Renal cortical epithelial cell (primary cell): ENCODE measurements around the gene TUBB2B. TPM values are rescaled to one million over a fixed set of nuclear protein-coding genes. Genes with fewer than 3 reads are reported as not detected.
"Not testable (repeated sequence)": the region's sequence is repeated elsewhere in the genome, so short reads cannot be mapped to it uniquely, and the experiment has no call there.

Experiments
- DNase-seq: peaks from one replicate; pipeline ENCODE4 v3.0.0-alpha.2; 2011; ENCODE audit warnings: low read depth
- total RNA-seq: library from RNA; depleted of rRNA; stranded (reverse); fragments of >200 nt; gene quantifications from 2 replicates; pipeline ENCODE4 v1.2.3, GENCODE V29; 2014

TUBB2B gene
- total RNA-seq, 1 donor from 2014 or later, result 21.6 TPM

DNA sequence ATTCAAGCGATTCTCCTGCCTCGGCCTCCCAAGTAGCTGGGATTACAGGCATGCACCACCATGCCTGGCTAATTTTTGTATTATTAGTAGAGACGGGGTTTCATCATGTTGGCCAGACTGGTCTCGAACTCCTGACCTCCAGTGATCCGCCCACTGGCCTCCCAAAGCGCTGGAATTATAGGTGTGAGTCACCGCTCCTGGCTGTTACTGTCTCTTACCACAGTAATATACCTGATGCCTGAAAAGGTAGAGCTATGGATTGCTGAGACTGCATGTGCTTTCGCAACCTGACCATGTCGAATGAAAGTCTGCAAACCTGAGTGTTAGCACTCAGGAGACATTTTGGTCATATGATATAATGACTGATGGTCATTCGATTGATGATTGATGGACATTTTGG is 38.3 kb downstream of the TUBB2B start:
- not testable (repeated sequence) for DNase-seq

DNA sequence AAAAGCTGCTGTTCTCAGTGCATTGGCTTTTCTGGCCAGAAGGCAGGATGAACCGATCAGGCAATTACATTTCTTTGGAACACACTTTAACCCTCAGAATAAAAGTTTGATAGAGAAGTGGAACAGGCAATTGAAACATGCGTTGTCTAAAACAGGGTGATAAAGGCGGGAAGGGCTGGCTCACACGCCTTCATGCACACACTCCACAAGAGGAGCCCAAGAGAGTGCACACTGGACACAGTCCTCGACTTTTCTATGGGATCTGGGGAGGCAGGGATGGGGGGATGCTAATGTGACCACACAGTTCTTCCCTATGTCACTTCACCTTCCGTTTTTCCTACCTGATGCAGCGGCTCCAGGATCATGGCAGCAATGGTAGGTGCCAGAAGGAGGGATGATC is 39.2 kb downstream of the TUBB2B start:
- no peak for DNase-seq

GRCh38 chr6:3186974-3187382 is 40.5 kb downstream of the TUBB2B start:
- no peak for DNase-seq

- no peak for DNase-seq
These were observed 44.4 kb downstream of the TUBB2B start for GRCh38 chr6:3183066-3183465.

DNA sequence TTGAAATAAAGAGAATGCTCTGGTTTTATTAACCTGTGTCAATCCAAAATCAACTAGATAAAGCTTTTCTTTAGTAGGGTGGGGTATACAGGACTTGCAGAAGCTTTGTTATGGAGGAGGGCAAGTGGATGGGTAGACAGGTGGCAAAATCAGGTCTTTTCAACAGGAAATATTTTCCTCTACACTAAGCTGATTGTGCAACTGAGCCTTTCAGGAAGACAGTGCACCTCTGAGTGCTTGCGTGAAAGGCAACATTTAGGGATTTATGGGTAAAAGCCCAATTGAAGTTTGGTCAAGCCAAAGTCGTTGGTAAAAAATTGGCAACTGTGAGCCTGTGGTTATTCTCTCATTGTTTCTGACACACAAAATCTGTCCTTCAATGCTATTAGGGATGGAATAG is 46.3 kb downstream of the TUBB2B start:
- no peak for DNase-seq

- DNase-seq, result not testable (repeated sequence)
These were observed 47.5 kb downstream of the TUBB2B start for GRCh38 chr6:3179945-3180344.

- not testable (repeated sequence) for DNase-seq
These were observed 48.8 kb downstream of the TUBB2B start for GRCh38 chr6:3178666-3179065.

- peak; percentile 68 for DNase-seq
These were observed 50.7 kb downstream of the TUBB2B start for GRCh38 chr6:3176562-3177355.

GRCh38 chr6:3175715-3176402 is 51.6 kb downstream of the TUBB2B start:
- DNase-seq, result no peak

Other genes with a start within 250 kb of the TUBB2B start
- gene NQO2, start 227.8 kb downstream of the TUBB2B start, total RNA-seq, result 29.0 and 35.8 TPM in 2 replicates
- 30.0 and 48.9 TPM in 2 replicates for gene RIPK1, start 159.2 kb downstream of the TUBB2B start, total RNA-seq
- 23.9 and 31.1 TPM in 2 replicates for gene BPHL, start 108.9 kb downstream of the TUBB2B start, total RNA-seq
- gene TUBB2A, start 70.1 kb downstream of the TUBB2B start, total RNA-seq, result 75.8 and 193 TPM in 2 replicates
- 13.1 and 24.8 TPM in 2 replicates for gene PSMG4, start 31.3 kb upstream of the TUBB2B start, total RNA-seq
- gene SLC22A23, start 229.4 kb upstream of the TUBB2B start, total RNA-seq, result 0.35 and 2.4 TPM in 2 replicates